Adrenal gland (tissue), 5 donors: ENCODE results near the gene USP10.

Experiments
- CTCF ChIP-seq, 6 experiments: fragments of 450-650 bp in 4 of 6; fragments of 200-600 bp in 2 of 6; sonication (generic) in 1 of 6; IDR thresholded peaks; 1 replicate in 5 of 6; 2 replicates in 1 of 6; pipeline versions ENCODE4 v1.5.1 to v1.8.0; 2016 to 2021; ENCODE audit warnings: antibody characterized with exemption in 6 of 6, mild to moderate bottlenecking in 2 of 6, moderate library complexity in 1 of 6
- POLR2A ChIP-seq, 2 donors: fragments of 450-650 bp; IDR thresholded peaks; one replicate each; pipeline ENCODE4 v1.6.1; 2017; ENCODE audit warnings: antibody characterized with exemption in 2 of 2, mild to moderate bottlenecking in 2 of 2, moderate library complexity in 1 of 2
- donor health status: DM: no; HTN: no; CAD: no.

GRCh38 chr16:84782846-84783245, 83.0 kb downstream of the USP10 start:
- TF ChIP-seq CTCF (IDR thresholded peaks at IDR 0.05) (no peak), POLR2A (IDR thresholded peaks at IDR 0.05) (no peak)
